Measurements from ENCODE around the gene MCM9. TPM values are rescaled to one million over a fixed set of nuclear protein-coding genes. Genes with fewer than 3 reads are reported as not detected.

The MCM9 gene
- total RNA-seq, 1 donor from 2014 or later, result 20.4 TPM

DNA sequence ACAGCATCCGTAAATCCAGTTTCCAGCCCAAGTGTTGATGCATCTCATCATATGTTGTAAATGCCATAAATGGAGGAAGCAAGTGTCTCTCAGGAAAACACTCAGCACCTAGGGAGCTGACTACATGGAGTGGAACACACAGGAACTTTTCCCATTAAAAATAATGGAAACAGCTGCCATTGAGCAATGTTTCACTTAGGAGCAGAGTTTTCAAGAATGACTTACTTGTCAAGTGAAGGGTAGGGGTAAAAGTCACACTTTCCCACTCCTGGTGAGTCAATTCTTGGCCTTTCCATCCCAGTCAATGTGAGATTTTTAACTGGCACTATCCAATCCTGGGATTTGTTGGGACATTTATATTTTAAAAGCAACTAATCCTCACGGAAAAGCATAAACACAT, 160.4 kb downstream of the MCM9 start:
- H3K9me3 Mint-ChIP-seq, result no peaks in the 10 kb centered on the region
- DNase-seq (ENCODE audit: low read depth, low spot score), result no peak
- H3K27me3 Mint-ChIP-seq (ENCODE audit: low read depth), result no peaks in the 10 kb centered on the region
- peaks cover 22% of the 10 kb centered on the region for H3K4me1 Mint-ChIP-seq
- H3K36me3 Mint-ChIP-seq (ENCODE audit: low read depth), result no peaks in the 10 kb centered on the region
- TF ChIP-seq, protein P1, sequence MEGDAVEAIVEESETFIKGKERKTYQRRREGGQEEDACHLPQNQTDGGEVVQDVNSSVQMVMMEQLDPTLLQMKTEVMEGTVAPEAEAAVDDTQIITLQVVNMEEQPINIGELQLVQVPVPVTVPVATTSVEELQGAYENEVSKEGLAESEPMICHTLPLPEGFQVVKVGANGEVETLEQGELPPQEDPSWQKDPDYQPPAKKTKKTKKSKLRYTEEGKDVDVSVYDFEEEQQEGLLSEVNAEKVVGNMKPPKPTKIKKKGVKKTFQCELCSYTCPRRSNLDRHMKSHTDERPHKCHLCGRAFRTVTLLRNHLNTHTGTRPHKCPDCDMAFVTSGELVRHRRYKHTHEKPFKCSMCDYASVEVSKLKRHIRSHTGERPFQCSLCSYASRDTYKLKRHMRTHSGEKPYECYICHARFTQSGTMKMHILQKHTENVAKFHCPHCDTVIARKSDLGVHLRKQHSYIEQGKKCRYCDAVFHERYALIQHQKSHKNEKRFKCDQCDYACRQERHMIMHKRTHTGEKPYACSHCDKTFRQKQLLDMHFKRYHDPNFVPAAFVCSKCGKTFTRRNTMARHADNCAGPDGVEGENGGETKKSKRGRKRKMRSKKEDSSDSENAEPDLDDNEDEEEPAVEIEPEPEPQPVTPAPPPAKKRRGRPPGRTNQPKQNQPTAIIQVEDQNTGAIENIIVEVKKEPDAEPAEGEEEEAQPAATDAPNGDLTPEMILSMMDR (conservative IDR thresholded peaks at IDR 0.05), result no peak
- H3K27ac Mint-ChIP-seq (ENCODE audit: unreplicated experiment), result no peak overlapping the region
- no peak overlapping the region for H3K4me3 Mint-ChIP-seq

DNA sequence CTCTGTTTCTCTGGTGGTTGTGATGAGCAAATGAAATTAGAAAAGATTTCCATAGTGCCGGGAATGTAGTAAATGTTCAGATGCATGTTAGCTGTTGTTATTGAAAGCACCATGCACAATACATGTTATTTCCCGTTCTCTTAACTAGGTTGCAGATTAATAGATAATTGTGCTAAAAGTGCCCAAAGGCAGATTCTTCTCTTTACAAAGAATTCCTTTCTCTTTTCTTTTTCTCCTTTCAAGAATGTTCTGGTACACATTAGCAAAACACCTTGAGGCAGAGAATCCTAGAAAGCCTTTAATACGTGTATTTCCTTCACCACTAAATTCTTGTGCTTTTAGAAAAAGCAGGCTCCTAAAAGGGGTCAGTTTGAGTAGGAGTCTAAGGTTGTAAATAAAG, 162.1 kb downstream of the MCM9 start:
- Mint-ChIP-seq H3K27ac (ENCODE audit: unreplicated experiment) (no peak overlapping the region), H3K36me3 (ENCODE audit: low read depth) (no peaks in the 10 kb centered on the region), H3K9me3 (no peaks in the 10 kb centered on the region), H3K27me3 (ENCODE audit: low read depth) (no peaks in the 10 kb centered on the region), H3K4me1 (peaks cover 34% of the 10 kb centered on the region), H3K4me3 (no peak overlapping the region)
- TF ChIP-seq, protein P1 (conservative IDR thresholded peaks at IDR 0.05), result no peak
- DNase-seq (ENCODE audit: low read depth, low spot score), result no peak

DNA sequence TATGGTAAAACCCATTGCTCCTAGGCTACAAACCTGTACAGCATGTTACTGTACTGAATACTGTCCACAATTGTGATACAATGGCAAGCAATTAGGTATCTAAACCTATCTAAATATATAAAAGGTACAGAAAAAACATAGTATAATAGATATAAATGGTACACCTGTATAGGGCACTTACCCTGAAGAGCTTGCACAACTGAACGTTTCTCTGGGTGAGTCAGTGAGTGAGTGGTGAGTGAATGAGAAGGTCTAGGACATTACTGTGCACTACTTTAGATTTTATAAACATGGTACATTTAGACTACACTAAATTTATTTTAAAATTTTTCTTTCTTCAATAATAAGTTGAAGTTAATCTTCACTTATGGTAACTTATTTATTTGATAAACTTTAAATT, 163.7 kb downstream of the MCM9 start:
- Mint-ChIP-seq H3K27ac (ENCODE audit: unreplicated experiment) (no peak overlapping the region), H3K4me1 (peaks cover 35% of the 10 kb centered on the region), H3K36me3 (ENCODE audit: low read depth) (no peaks in the 10 kb centered on the region), H3K4me3 (no peak overlapping the region), H3K27me3 (ENCODE audit: low read depth) (no peaks in the 10 kb centered on the region), H3K9me3 (no peaks in the 10 kb centered on the region)
- TF ChIP-seq, protein P1 (conservative IDR thresholded peaks at IDR 0.05), result no peak
- DNase-seq (ENCODE audit: low read depth, low spot score), result no peak

DNA sequence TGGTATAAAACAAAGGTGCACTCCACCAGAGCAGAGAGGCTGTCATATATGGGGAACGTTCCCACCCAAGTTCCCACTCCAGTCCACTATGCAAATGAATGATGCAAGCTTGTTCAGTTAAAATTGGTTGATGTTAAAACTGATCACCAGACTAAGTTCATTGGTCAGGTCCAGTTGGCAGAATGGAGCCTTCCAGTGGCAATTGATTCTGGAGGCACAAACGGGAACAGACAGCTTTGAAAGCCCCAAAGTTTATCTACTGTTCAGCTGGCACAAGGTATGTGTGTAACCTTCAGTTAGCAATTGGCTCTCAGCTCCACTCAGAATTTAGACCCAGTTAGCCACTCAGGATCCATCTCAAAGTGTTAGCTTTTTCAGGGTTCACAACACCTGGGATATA, 164.1 kb downstream of the MCM9 start:
- DNase-seq (ENCODE audit: low read depth, low spot score), result no peak
- Mint-ChIP-seq H3K36me3 (ENCODE audit: low read depth) (no peaks in the 10 kb centered on the region), H3K4me3 (no peak overlapping the region), H3K27me3 (ENCODE audit: low read depth) (no peaks in the 10 kb centered on the region), H3K9me3 (peaks cover under 1% of the 10 kb centered on the region), H3K4me1 (peaks cover 36% of the 10 kb centered on the region), H3K27ac (ENCODE audit: unreplicated experiment) (no peak overlapping the region)
- TF ChIP-seq, protein P1 (conservative IDR thresholded peaks at IDR 0.05), result no peak

DNA sequence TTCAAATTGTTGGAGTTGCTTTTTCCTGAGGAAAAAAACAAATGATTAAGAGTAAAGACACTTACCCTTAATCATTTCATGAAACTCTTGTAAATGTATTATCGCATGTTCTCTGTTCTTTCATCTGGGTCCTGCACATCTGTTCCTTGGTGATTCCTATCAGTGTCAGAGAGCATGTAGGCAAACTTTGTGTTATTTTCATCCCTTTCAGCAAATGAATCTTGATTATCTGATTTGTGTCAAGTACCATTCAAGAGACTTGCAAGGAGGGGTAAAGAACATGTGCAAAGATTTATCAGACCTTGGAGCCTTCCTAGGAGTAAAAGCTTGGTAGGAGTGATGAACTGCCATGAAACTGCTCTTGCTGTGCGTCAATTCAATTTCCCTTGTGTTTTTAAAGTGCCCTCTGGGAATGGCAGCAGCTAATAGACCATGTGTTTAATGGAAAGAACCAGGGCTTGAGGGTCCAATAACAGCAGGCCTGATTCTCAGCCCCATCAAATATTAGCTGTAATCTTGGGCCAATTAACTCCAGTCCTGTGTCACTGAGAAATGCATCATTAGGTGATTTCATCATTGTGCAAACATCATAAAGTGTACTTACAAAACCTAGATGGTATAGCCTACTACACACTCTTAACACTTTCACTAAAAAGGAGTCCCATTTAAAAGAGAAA, 164.7 kb downstream of the MCM9 start:
- Mint-ChIP-seq H3K4me1 (peaks cover 39% of the 10 kb centered on the region), H3K4me3 (no peak overlapping the region), H3K9me3 (peaks cover 3% of the 10 kb centered on the region), H3K27ac (ENCODE audit: unreplicated experiment) (no peak overlapping the region), H3K27me3 (ENCODE audit: low read depth) (no peaks in the 10 kb centered on the region), H3K36me3 (ENCODE audit: low read depth) (no peaks in the 10 kb centered on the region)
- TF ChIP-seq, protein P1 (conservative IDR thresholded peaks at IDR 0.05), result no peak
- no peak for DNase-seq (ENCODE audit: low read depth, low spot score)
